GM21367 (cell line): ENCODE data around the gene ULK1.

Experiments used
- ATAC-seq: cut with Tn5 transposase; IDR thresholded peaks from one replicate; pipeline ENCODE4 v1.9.1; 2021; ENCODE audit not compliant: unreplicated experiment

Gene ULK1

GRCh38 chr12:131894313-131894860 is at the start of gene ULK1:
TSS of gene ULK1 (plus strand) at chr12:131894622. CDS start at chr12:131895002, 380 bp downstream.
- peak; percentile 65 for ATAC-seq

GRCh38 chr12:131844656-131845055 is 49.8 kb upstream of the ULK1 start:
- ATAC-seq: no peak

- ATAC-seq: no peak
Measured at GRCh38 chr12:131845121-131845520, 49.3 kb upstream of the ULK1 start.

- ATAC-seq: no peak
Measured at GRCh38 chr12:131847456-131847855, 47.0 kb upstream of the ULK1 start.

- ATAC-seq: no peak
Measured at GRCh38 chr12:131848753-131849152, 45.7 kb upstream of the ULK1 start.

- ATAC-seq: no peak
Measured at GRCh38 chr12:131849700-131850553, 44.5 kb upstream of the ULK1 start.

GRCh38 chr12:131850856-131851559 is 43.4 kb upstream of the ULK1 start:
- no peak for ATAC-seq

GRCh38 chr12:131851741-131852550 is 42.5 kb upstream of the ULK1 start:
- ATAC-seq: no peak

GRCh38 chr12:131852551-131853299 is 41.7 kb upstream of the ULK1 start:
- ATAC-seq: no peak

- no peak for ATAC-seq
Measured at GRCh38 chr12:131853832-131854797, 40.3 kb upstream of the ULK1 start.

- no peak for ATAC-seq
Measured at GRCh38 chr12:131854861-131855476, 39.5 kb upstream of the ULK1 start.

GRCh38 chr12:131855521-131856142 is 38.8 kb upstream of the ULK1 start:
- ATAC-seq: no peak

- no peak for ATAC-seq
Measured at GRCh38 chr12:131856366-131857097, 37.9 kb upstream of the ULK1 start.

GRCh38 chr12:131857908-131858850 is 36.2 kb upstream of the ULK1 start:
- no peak for ATAC-seq

- ATAC-seq: no peak
Measured at GRCh38 chr12:131860472-131861260, 33.8 kb upstream of the ULK1 start.
